Activated naive CD4-positive, alpha-beta T cell treated with anti-CD3 and anti-CD28 coated beads, Interleukin-2, amount 50 U/mL, for 72 hours (primary cell): ENCODE measurements around the gene PAX8. TPM values are rescaled to one million over a fixed set of nuclear protein-coding genes. Genes with fewer than 3 reads are reported as not detected.

Source experiments
- ATAC-seq, 2 donors: fragments of 150-1000 bp; cut with Tn5 transposase; 2 replicates each; pipeline ENCODE4 v1.10.0; 2021; ENCODE audit warnings: mild to moderate bottlenecking in 2 of 2, moderate library complexity in 2 of 2
- DNase-seq, 2 donors: peaks; one replicate each; pipeline ENCODE4 v3.0.0; 2021 to 2022; ENCODE audit warnings: low spot score in 2 of 2
- H3K27ac Mint-ChIP-seq, 2 donors: one replicate each; pipeline ENCODE4 v1.8.0; 2022; ENCODE audit warnings: mild to moderate bottlenecking in 2 of 2, mixed read lengths in 2 of 2
- H3K36me3 Mint-ChIP-seq, 2 donors: one replicate each; pipeline ENCODE4 v1.8.0; 2022; ENCODE audit warnings: mixed read lengths in 2 of 2
- H3K9me3 Mint-ChIP-seq, 2 donors: one replicate each; pipeline ENCODE4 v1.8.0; 2022; ENCODE audit warnings: mixed read lengths in 2 of 2
- total RNA-seq, 2 donors: library from RNA; stranded (reverse); gene quantifications; one replicate each; pipeline ENCODE4 v1.2.3, GENCODE V29; 2022

The PAX8 gene
- total RNA-seq, 2 donors from 2014 or later, result 0.35 to 1.3 TPM

DNA sequence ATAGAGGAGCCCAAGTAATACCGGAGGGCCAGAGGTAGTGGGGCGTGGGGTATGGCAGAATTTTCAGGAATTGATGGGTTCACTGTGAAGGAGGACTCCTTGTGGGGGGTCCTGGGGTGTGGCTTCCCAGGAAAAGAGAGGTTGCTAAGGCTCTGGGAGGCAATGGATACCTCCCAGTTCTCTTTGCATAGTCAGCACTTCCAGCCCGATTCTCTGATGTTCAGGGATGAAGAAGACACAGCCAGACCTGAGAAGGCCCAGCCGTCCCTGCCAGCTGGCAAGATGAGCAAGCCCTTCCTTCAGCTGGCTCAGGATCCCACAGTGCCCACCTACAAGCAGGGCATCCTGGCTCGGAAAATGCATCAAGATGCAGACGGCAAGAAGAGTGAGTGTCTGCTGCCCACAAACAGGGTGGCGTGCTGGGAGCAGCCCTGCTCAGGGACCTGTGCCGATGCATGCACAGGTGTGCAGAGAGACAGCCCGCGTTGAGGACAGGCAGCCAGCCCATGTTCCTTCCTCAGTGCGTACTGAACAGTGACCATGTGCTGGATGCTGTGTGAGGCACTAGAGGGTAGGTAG lies 82.7 kb downstream of the PAX8 start:
- DNase-seq, result no peak
- peak overlapping the region; percentile 5 to 46 for H3K27ac Mint-ChIP-seq
- ATAC-seq, result no peak
- H3K36me3 Mint-ChIP-seq, result peaks cover 0 to 40% of the 10 kb centered on the region in 2 donors
- H3K9me3 Mint-ChIP-seq, result no peaks in the 10 kb centered on the region

DNA sequence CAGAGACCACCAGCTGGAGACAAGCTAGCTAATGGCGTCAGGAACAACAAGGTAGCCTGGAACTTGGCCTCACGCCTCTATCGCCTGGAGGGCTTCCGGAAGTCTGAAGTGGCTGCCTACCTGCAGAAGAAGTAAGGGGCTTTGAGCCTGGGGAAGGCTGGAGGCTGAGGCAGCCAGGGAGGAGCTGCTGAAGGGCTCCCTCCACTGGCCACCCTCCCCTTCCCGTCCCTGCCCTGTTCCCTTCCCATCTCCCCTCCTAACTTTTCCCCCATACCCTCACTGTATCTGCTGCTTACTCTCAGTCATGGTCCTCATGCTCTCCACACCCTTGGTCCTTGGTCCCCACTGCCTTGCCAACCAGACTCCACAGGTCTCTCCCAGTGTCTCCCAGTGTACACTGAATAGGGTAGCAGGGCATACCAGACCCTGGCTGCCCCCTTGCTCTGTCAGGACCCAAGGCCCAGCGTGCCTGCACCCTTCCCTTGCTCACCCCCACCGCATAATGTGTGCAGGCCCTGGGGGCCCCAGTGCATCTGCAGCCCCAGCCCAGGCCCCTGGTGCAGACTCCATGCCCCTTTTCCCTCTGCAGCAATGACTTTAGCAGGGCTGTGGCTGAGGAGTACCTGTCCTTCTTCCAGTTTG lies 86.1 kb downstream of the PAX8 start:
- no peak for DNase-seq
- ATAC-seq, result no peak
- peak overlapping the region in 1 of 2 donors; percentile 32 for H3K27ac Mint-ChIP-seq
- peaks cover 0 to 47% of the 10 kb centered on the region in 2 donors for H3K36me3 Mint-ChIP-seq
- H3K9me3 Mint-ChIP-seq, result no peaks in the 10 kb centered on the region

DNA sequence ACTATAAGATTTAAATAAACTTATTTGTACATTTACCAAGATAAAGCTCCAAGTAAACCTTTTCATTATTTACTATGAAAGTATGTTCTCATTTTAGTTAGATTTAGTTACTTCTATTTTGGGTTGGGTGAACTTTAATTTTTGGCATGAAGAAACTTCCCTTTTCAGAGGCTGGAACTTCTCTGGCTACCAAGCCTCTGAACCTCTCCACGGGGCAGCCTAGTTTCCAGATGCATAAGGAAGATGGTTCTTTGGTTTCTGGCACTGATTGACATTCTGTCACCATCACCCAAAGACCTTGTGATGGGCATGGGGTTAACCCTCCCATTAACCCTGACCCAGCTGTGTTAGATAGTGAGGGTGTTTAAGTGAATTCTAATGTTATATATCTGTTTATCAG lies 87.8 kb downstream of the PAX8 start:
- H3K9me3 Mint-ChIP-seq, result no peaks in the 10 kb centered on the region
- ATAC-seq, result no peak
- no peak for DNase-seq
- peaks cover 0 to 39% of the 10 kb centered on the region in 2 donors for H3K36me3 Mint-ChIP-seq
- no peak overlapping the region for H3K27ac Mint-ChIP-seq

DNA sequence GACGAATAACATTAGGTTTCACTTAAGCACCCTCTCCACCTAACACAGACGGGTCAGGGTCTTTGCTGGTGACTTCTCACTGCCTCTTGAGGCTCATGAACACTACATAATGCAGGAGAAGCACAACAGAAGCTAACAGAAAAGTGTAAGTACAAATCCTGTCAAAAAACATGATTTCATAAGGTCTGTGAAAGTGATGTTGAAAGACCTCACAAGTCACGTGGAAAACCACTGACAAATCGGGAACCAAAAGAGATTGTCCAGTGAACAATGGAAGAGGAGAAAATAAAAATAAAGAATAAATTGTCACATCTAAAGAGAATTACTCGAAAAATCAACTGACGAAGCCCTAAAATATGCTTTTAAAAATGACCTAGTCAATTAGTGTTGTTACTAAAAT lies 91.0 kb downstream of the PAX8 start:
- H3K27ac Mint-ChIP-seq, result peak overlapping the region; percentile 54 to 62
- no peaks in the 10 kb centered on the region for H3K9me3 Mint-ChIP-seq
- DNase-seq (no peak), ATAC-seq (no peak)
- peaks cover 5 to 34% of the 10 kb centered on the region in 2 donors for H3K36me3 Mint-ChIP-seq

DNA sequence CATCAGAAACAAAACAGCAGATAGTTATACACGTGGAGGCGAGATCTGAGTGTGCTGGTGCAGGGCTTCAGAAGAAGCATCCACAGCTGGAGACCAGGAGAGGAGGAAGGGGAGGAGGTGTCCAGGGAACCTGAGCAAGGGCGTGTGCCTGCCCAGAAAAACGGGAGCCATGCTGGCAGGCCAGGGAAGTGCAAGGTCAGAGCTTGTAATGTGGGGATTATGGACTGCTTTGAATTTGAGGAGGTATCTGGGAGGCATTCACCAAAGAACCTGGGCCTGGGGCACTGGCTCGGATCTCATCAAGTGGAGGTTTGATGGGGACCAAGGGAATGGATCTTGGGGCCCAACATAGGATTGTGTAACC lies 92.3 kb downstream of the PAX8 start:
- H3K27ac Mint-ChIP-seq, result peak overlapping the region in 1 of 2 donors; percentile 65
- H3K36me3 Mint-ChIP-seq, result peaks cover 5 to 34% of the 10 kb centered on the region in 2 donors
- DNase-seq, result no peak
- peak in 1 of 2 donors; percentile 13 for ATAC-seq
- no peaks in the 10 kb centered on the region for H3K9me3 Mint-ChIP-seq

DNA sequence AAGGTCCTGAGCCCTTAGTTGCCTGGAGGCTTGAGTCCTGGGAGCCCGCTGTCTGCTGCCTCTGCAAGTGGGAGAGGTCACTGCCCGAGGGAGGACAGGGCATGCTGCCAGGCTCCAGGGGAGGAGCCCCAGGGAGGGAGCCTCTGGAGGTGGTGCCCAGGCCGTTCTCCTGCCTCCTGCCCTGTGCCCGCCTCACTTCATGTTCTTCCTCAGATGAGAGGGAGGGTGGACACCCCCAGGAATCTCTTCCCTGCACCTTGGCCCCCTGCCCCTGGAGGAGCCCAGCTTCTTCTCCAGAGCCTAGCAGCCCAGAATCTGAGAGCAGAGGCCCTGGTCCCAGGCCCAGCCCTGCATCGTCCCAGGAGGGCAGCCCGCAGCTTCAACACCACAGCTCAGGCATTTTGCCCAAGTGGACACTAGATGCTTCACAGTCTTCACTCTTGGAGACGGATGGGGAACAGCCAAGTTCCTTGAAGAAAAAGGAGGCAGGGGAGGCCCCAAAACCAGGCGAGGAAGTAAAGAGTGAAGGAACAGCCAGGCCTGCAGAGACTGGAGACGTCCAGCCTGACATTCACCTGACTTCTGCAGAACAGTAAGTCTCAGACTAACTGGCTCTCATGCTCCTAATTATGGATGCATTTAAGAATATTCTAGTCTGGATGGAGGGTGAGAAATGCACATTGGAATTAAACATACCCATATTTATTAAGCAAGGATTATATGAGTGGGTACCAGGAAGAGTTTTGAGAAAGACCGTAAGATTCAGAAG lies 92.9 kb downstream of the PAX8 start:
- Mint-ChIP-seq H3K9me3 (no peaks in the 10 kb centered on the region), H3K27ac (peak overlapping the region in 1 of 2 donors; percentile 65), H3K36me3 (peaks cover 5 to 34% of the 10 kb centered on the region in 2 donors)
- no peak for DNase-seq
- no peak for ATAC-seq

DNA sequence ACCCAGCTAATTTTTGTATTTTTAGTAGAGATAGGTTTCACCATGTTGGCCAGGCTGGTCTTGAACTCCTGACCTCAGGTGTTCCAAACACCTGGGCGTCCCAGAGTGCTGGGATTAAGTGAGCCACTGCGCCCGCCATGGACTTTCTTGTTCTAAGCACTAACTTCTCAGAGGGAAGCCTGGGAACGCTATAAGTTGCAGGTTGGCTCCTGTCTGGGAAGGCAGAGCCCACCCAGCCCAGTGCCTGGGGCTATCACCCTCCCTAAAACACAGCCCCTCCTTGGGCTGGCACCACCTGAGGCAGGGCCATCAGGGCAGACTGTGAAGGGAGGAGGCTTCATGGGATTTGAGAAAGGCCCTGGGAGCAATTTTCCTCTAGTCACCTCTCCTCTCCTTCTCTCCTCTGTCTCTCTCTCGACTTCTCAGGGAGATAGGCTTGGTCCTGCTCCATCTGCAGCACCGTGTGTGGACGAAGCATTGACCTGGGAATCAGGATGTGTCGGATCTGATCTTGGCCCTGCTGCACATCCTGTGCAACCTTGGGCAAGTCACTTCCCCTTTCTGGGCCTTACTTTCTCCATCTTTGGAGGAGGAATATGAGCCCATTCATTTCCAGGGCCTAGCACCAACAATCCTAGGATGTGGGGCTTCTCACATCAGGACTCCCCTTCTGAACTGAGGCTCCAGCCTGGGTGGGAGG lies 94.0 kb downstream of the PAX8 start:
- no peak for DNase-seq
- H3K36me3 Mint-ChIP-seq, result peaks cover 5 to 36% of the 10 kb centered on the region in 2 donors
- no peak for ATAC-seq
- H3K9me3 Mint-ChIP-seq, result no peaks in the 10 kb centered on the region
- H3K27ac Mint-ChIP-seq, result peak overlapping the region; percentile 68 to 69

DNA sequence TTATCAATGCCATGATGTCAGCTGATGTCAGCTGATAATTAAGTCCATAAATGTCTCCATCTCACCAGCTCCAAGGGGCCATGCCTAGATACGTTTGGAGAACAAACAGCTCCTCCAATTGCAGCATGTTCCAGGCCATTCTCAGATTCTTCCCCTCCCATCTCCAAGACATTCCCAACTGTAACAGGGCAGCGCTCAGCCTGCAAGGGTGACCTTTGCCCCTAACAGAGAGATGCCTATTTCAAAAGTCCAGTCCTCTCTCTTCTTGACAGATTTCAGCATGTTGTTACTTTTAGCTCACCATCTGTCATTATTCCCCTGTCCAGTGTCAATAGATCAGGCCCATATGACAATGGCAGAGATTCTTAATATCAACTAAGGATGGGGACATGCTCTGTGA lies 95.0 kb downstream of the PAX8 start:
- Mint-ChIP-seq H3K9me3 (no peaks in the 10 kb centered on the region), H3K27ac (peak overlapping the region; percentile 19 to 69), H3K36me3 (peaks cover 10 to 40% of the 10 kb centered on the region in 2 donors)
- DNase-seq, result no peak
- ATAC-seq, result no peak

DNA sequence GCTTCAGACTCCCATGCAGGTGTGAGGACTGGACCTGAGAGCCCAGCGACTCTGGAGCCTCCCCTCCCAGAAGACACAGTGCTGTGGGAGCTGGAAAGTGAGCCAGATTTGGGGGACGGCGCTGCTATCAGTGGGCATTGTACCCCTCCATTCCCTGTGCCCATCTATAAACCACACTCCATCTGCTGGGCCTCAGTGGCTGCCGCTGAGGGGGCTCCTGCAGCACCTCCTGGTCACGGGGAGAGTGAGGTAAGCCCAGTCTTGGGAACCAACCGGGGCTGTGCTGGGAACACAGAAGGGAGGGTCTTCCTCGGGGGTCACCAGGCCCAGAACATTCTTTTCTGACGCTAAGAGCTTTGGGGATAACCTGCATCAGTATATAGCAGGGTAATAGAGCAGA lies 95.5 kb downstream of the PAX8 start:
- H3K36me3 Mint-ChIP-seq, result peaks cover 10 to 45% of the 10 kb centered on the region in 2 donors
- no peak for ATAC-seq
- no peak for DNase-seq
- no peaks in the 10 kb centered on the region for H3K9me3 Mint-ChIP-seq
- H3K27ac Mint-ChIP-seq, result peak overlapping the region in 1 of 2 donors; percentile 69

DNA sequence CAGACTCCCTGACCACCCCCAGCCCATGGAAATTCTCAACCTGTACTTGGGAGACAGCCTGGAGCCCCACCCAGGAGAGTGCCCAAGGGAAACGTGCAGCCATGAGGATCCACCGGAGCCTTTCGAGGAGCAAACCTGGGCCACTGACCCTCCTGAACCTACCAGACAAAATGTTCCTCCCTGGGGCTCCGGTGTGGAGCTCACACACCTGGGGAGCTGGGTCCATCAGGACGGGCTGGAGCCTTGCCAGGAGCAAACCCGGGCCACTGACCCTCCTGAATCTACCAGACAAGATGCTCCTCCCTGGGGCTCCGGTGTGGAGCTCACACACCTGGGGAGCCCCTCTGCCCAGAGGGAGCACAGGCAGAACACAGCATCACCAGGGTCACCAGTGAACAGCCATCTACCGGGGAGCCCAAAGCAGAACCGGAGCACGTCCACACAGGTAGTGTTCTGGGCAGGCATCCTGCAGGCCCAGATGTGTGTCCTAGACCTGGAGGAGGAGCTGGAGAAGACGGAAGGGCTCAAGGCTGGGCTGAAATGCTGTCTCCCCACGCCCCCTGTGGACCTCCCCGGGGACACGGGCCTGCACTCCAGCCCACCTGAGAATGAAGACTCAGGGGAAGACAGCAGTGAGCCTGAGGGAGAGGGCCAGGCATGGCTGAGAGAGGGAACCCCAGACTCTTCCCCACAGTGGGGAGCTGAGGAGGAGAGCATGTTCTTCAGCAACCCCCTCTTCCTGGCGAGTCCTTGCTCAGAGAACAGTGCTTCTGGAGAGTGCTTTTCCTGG lies 96.1 kb downstream of the PAX8 start:
- Mint-ChIP-seq H3K9me3 (no peaks in the 10 kb centered on the region), H3K27ac (peak overlapping the region in 1 of 2 donors; percentile 69), H3K36me3 (peaks cover 10 to 44% of the 10 kb centered on the region in 2 donors)
- no peak for ATAC-seq
- no peak for DNase-seq

DNA sequence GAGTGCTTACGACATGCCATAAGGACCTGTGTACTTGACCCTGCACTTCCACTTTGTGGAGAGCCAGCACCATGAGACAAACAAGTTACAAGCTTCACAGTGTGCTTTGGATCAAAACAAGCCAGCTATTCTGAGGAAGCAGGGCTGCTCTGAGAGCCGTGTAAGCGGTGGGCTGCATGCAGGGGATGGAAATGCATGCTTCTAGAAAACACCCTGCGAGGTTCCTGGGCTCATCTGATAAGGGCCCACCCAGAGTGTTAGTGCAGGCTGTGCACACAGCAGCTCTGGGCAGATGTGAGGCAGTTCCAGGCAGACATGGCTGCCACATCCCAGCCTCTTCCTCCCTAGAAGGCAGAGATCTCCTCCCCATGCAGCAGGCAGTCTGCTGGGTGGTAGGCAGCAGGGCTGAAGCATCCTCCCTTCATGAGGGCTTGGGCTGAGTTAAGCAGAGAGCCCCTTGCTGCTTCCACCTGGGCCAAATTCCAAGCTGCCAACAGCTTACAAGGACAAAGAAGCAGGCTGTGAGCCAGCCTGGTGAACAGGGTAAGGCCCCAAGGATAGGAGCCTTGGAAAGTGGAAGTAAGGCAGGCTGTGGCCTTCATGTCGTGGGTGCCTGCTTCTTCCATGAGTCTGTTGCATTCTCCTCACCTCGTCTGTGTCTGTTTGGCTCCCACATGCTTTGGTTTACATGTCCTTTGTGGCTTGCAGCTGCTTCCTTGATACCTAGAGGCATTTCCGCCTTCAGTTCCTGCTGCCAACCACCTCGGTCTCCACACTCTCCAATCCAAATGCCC lies 97.3 kb downstream of the PAX8 start:
- no peaks in the 10 kb centered on the region for H3K9me3 Mint-ChIP-seq
- peak overlapping the region; percentile 69 to 89 for H3K27ac Mint-ChIP-seq
- no peak for DNase-seq
- no peak for ATAC-seq
- H3K36me3 Mint-ChIP-seq, result peaks cover 21 to 52% of the 10 kb centered on the region in 2 donors

DNA sequence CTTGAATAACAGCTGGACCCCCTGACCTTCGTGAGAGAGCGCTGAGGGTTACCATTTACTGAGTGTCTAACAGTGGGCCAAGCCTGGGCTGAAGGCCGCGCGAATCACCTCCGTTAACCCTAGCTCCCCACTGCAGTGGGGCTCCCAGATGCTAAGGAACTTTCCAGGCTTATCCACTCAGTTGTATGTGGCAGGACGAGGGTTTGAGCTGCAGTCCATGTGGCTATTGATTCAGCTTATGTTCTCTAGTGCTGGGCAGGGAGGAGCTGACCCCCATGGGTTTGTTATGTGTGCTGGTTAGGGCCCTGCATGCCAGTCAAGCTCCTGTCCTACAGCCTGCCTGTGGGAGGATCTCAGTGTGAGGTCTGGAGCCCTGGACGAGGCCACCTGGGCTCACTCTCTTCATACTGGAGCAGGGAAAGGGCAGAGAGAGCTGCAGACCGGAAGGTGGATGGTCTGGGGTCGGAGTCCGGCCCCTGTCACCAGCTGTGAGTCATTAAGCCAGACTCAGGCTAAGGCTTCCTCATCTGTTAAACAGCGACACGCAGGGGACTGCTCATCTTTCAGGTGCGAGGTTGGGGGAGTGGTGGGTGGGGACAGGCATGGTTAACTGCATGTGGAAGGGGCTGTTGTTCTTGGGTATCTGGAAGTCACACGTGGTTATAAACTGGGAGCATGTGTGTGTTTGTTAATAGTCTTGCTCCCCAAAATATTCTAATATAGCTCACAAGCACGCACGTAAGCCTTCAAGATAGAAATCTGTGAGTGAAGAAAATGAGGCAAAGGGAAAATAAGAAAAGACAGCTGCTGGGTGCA lies 98.4 kb downstream of the PAX8 start:
- Mint-ChIP-seq H3K36me3 (peaks cover 26 to 50% of the 10 kb centered on the region in 2 donors), H3K27ac (peak overlapping the region; percentile 69 to 89), H3K9me3 (no peaks in the 10 kb centered on the region)
- peak in 1 of 2 donors; percentile 55 for DNase-seq
- peak in 1 of 2 donors; percentile 63 for ATAC-seq

DNA sequence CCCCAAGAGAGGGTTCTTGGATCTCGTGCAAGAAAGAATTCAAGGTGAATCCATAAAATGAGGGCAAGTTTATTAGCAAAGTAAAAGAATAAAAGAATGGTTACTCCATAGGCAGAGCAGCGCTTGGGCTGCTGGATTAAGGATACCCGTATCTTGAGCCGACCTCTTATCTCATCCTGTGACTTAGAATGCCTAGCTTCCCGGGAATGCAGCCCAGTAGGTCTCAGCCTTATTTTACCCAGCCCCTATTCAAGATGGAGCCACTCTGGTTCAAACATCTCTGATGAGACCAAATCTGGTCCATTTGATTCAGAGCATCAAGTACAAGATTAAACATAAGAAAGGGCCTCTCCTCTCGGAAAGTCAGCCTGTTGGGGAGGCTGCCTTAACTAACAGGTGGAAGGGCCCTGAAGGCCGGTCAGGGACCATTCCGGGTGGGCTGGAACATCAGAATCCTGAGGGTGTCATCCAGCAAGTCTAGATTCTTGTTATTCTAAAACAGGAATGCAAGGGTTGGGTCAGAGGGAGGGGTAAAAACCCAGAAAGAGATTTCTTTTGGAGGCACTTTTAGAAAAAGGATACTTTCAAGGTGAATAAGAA lies 99.2 kb downstream of the PAX8 start:
- no peak for ATAC-seq
- no peaks in the 10 kb centered on the region for H3K9me3 Mint-ChIP-seq

DNA sequence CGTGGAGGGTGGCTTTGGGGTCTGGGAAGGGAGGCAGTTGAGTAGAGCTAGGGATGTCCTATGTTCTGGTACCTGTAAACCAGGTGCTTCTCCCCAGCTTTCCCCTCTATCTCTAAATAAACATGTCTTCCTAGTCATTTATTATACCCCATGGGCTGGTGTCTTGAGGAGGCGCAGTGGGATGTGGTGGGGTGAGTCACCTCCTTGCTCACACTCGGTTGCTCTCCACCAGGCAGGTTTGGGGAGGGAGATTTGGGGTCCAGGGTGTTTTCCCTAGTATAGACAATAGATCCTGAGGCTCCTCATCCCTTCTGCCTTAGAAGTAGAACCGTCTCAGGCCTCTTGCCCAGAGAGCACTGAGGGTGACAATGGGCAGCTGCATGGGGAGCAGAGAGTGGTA lies 99.8 kb downstream of the PAX8 start:
- H3K36me3 Mint-ChIP-seq, result peaks cover 31 to 63% of the 10 kb centered on the region in 2 donors
- peak in 1 of 2 donors; percentile 78 for DNase-seq
- ATAC-seq, result peak; percentile 39 to 67
- H3K9me3 Mint-ChIP-seq, result no peaks in the 10 kb centered on the region
- H3K27ac Mint-ChIP-seq, result peak overlapping the region; percentile 0 to 69

More for the DNA sequence above, 99.2 kb downstream of the PAX8 start:
- peaks cover 32 to 58% of the 10 kb centered on the region in 2 donors for H3K36me3 Mint-ChIP-seq
- H3K27ac Mint-ChIP-seq, result peak overlapping the region; percentile 0 to 69
- no peak for DNase-seq
